Myocyte (in vitro differentiated cells): ENCODE measurements around the gene HIBCH. TPM values are rescaled to one million over a fixed set of nuclear protein-coding genes. Genes with fewer than 3 reads are reported as not detected.

ENCODE experiments used
- DNase-seq: peaks from one replicate; pipeline ENCODE4 v3.0.0-alpha.2; 2012; ENCODE audit warnings: low read depth
- total RNA-seq: library from RNA; depleted of rRNA; stranded (reverse); fragments of >200 nt; gene quantifications from 2 replicates; pipeline ENCODE4 v1.2.3, GENCODE V29; 2014

HIBCH gene
- total RNA-seq, 1 donor from 2014 or later = 13.6 TPM

DNA sequence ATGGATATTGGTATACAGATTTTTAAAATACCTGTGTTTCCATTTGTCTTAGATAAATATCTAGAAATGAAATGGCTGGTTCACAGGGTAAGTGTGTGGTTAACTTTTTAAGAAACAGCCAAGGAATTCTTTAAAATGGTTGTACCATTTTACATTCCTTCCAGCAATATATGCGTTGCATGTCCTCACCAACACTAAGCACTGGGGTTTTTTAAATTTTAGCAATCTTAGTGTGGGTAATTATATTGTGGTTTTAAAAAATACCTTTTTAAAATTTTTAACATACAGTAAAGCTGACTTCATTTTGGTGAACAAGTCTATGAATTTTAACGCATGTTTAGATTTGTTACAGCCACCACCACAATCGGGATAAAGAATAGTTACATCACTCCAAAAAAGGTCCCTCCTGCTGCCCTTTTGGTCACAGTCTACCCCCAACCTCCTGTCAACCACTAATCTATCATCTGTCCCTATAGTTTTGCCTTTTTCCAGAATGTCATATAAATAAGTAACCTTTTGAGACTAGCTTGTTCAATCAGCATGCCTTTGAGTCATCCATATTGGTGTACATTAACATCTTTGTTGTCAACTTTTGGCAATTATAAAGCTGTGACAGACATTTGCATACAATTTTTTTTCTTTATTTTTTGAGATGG, 129.0 kb downstream of the HIBCH start:
- no peak for DNase-seq

DNA sequence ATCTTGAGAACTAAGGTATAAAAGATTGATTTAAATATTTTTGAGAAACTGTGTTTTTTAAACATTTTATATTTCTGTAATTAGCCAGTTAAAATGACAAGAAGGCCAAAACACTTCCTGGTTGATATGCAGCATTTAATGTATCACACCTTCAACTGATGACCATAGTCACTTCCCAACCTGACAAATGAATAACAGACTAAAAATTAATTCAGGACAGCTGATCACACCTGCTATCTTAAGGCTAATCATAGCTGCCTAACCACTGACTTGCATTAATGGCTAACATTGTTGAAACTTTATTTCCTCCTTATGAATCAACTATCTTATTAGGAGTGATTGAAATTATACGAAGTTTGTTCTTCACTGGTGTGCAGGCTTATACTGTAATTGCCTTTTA, 131.3 kb downstream of the HIBCH start:
- DNase-seq = peak; percentile 52

GRCh38 chr2:190186238-190186637, 133.4 kb downstream of the HIBCH start:
- peak; percentile 27 for DNase-seq

GRCh38 chr2:190185380-190185779, 134.2 kb downstream of the HIBCH start:
- DNase-seq = no peak

- DNase-seq = no peak
Measured at GRCh38 chr2:190184460-190184859, 135.2 kb downstream of the HIBCH start.

DNA sequence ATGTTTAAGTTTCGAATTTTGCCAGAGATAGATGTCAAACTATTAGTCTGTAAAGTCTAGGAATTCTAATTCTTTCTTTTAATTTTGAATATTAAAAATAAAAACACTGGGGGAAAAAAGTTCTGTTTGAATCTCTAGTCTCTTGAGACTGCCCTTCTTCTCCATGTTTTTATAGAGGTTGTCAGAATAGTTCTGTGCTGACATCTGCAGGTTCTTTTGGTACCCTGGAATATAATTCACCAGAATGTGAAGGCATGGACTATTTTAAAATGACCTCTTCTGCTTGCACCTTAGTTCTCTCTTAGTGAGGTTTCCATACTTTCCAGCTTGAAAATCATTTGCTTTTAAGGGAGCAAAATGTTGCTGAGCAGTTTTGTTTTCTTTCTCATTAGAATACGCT, 136.1 kb downstream of the HIBCH start:
- DNase-seq = no peak

DNA sequence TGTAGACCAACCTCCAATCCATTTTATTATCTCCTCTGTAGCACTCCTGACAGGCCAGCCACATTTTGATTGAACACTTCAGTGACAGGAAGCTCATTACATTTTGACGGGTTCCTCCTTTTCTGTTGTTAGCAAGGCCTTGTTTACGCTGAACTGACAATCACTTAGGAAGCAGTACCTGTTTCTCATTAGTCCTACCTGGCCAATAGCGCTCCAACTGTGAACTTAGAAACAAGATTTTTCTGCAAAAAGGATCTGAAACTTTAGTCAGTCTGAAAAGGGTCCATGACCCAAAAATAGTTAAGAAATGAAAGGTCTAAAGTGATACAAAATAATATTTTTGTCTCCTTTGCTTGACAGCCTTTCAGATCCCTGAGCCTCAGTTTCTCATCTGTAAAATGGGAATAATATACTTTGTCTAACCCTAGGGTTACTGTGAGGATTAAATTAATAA, 137.5 kb downstream of the HIBCH start:
- DNase-seq = no peak

DNA sequence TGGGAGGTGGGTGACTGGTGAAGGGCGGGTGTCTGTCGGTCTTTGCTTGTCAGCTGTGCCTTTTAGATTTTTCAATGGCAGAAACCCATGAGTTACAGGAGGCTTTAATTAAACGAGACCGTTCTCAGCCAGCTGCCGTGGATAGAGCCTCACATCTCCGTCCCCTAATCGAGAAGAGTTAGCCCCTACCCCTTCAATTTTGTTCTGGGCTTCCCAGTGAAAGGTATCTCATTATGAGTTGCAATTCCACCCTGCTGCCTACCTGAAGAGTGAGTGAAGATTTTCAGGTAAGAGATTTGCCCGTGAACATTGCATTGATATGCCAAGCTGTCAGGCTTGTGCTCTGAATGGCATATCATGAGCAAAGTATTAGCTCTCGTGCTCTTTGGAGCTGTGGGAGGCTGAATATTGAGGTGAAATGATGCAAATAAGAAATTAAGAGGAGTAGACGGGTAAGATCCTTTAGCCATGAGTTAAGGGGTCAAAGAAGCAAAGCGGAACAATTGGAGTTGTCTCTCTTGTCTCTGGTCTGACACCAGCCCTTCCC, 138.4 kb downstream of the HIBCH start:
- DNase-seq = no peak

DNA sequence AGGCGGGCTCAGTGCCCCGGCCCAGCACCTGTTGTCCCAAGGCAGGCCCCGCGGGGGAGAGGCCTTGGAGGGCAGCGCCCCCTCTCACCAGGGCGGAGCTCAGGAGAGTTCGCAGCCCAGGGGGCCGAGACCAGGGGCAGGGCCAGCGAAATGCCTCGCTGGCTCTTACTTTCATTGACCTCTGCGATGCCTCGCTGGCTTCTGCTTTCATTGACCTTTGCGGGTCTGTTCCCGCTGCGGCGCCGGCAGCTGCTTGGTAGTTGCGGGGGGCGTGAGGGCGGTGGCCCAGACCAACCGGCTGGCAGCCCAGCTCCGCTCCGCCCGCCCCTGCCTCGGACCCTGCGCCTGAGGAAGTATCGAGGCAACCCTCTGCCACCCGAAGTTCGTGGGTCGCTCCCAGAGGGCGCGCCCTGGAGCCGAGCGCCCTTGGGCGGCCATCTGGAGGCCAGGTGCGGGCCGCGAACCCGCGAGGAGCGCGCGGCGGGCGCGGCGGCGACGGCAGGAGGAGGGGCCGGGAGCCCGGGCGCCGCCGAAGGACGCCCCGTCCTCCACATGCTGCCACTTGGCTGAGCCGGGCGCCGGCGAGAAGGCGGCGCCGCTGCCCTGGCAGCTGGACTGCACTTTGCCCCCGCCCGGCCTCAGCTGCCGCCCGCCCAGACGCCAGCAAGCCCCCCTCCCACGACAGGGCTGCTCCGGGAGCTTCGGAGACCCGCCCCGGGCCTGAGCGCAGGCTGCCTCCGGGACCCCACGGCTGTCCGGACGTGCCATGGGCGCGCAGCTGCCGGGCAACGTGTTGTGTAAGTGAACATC, 139.1 kb downstream of the HIBCH start:
- peak; percentile 76 for DNase-seq

GRCh38 chr2:190179754-190180312, 139.8 kb downstream of the HIBCH start:
- DNase-seq = no peak

GRCh38 chr2:190178066-190178722, 141.4 kb downstream of the HIBCH start:
- DNase-seq = no peak

- no peak for DNase-seq
Measured at GRCh38 chr2:190177249-190178040, 142.2 kb downstream of the HIBCH start.

- DNase-seq = no peak
Measured at GRCh38 chr2:190173392-190173791, 146.2 kb downstream of the HIBCH start.

DNA sequence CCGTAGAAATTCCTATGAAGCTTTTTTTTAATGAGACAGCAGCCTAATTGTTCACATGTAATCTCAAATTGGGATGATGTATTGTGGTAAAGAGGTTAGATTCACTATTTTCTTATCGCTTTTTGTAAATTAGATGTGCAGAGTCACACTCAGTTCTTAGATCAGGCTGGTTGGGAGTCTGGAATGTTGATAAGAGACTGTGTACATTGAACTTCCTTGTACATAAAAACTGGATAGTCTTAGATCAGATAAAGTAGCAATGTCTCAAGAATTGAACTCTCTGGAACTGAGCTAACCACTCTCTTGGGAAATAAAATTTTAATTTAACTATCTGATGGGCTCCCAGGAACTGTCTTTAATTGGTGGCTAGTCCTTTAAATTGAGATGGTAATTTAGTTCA, 149.0 kb downstream of the HIBCH start:
- DNase-seq = no peak

DNA sequence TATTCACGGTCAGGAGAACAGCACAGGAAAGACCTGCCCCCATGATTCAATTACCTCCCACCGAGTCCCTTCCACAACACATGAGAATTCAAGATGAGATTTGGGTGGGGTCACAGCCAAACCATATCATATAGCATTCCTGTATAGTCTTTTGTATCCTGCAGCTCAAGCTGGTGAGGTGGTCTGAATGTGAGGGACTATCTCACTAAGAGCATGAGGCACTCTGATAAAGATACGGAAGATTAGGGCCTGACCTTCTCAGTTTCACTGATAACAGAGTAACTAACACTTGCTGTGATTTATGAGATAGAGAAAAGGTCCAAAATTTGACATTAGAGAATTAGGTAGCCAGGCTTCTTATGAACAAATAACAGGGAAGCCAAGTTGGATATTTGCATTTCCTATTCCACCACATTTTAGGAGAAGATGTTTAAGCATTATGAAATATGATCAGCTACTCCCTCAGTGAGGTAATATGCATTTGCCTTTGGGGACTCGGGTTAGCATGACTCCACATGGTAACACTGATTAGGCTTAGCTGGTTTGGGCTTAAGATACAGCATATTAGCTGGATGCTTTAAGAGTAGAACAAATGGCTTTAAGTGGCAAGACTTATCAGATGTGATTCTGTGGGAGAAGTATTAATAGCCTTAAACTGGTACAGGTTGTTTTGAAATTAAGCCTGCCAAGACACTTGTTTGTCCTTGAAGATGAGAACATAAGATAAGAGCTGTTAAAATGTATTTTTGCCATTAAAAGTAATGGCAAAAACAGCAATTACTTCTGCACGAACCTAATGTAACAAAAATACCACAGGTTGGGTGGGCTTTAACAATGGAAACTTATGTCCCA, 150.2 kb downstream of the HIBCH start:
- no peak for DNase-seq

DNA sequence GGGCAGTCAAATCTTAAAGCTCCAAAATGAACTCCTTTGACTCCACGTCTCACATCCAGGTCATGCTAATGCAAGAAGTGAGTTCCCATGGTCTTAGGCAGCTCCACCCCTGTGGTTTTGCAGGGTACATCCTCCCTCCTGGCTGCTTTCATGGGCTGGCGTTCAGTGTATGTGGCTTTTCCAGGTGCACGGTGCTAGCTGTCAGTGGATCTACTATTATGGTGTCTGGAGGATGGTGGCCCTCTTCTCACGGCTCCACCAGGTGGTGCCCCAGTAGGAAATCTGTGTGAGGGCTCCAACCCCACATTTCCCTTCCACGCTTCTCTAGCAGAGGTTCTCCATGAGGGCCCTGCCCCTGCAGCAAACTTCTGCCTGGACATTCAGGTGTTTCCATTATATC, 151.9 kb downstream of the HIBCH start:
- DNase-seq = no peak

GRCh38 chr2:190165491-190165890, 154.1 kb downstream of the HIBCH start:
- DNase-seq = no peak

GRCh38 chr2:190162851-190163250, 156.8 kb downstream of the HIBCH start:
- DNase-seq = no peak

DNA sequence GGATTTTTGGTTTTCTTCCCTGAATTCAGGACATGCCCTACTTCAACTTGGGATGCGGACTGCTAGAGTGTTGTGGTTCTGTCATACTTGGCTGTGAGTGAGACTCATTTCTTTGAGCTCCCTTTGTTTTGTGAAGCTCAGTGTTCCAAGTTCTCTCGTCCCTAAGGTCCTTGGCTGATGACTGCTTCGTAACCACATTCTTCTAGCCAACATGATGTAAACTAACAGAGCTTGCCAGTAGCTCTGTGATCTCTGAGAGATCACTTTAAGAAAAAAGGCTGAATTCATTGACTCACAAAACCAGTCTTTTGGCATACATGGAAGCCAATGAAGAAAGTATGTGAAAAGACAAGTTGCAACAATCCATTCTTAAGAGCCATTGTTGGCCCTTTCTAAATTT, 160.2 kb downstream of the HIBCH start:
- peak; percentile 19 for DNase-seq
